PC-3 (cell line): ENCODE data around the gene PARD6B. TPM values are rescaled to one million over a fixed set of nuclear protein-coding genes. Genes with fewer than 3 reads are reported as not detected.

Experiments
- ATAC-seq: fragments of 200-7000 bp; cut with Tn5 transposase; 2 replicates; pipeline ENCODE4 v1.9.1; 2020; ENCODE audit warnings: mild to moderate bottlenecking, moderate library complexity
- BruUV-seq: library from RNA; stranded (reverse); fragments of 400-500 nt; replicated peaks from 2 replicates; lab custom pipeline; 2021; lab: Mats Ljungman, UMichigan
- CTCF ChIA-PET: fragments of 300-600 bp; sonication (Branson Sonifier 250); formaldehyde crosslinking; loops from one replicate; lab custom pipeline; 2022; ENCODE audit warnings: antibody characterized with exemption; lab: Charles Lee
- POLR2A ChIA-PET: fragments of 300-600 bp; sonication (Branson Sonifier 250); formaldehyde crosslinking; loops from one replicate; lab custom pipeline; 2022; ENCODE audit warnings: antibody characterized with exemption; ENCODE audit not compliant: unreplicated experiment; lab: Charles Lee
- DNase-seq: peaks from one replicate; pipeline ENCODE4 v3.0.0-alpha.2; 2015
- H2AFZ ChIP-seq: fragments of 300-600 bp; sonication (generic); 2 replicates; pipeline ENCODE4 v1.6.0; 2016; ENCODE audit warnings: antibody characterized with exemption, low read length
- H3F3A ChIP-seq: fragments of 300-600 bp; sonication (generic); one replicate; pipeline ENCODE4 v1.6.0; 2017; ENCODE audit warnings: antibody characterized with exemption, low read length, control low read depth, mild to moderate bottlenecking; ENCODE audit not compliant: unreplicated experiment
- H3K27ac ChIP-seq: fragments of 300-600 bp; sonication (generic); 2 replicates; pipeline ENCODE4 v1.5.1; 2016; ENCODE audit warnings: mild to moderate bottlenecking, low read length
- H3K27me3 ChIP-seq: fragments of 300-600 bp; sonication (generic); 2 replicates; pipeline ENCODE4 v1.6.1; 2016; ENCODE audit warnings: low read length, mixed read lengths
- H3K36me3 ChIP-seq: fragments of 300-600 bp; sonication (generic); 2 replicates; pipeline ENCODE4 v1.6.1; 2016; ENCODE audit warnings: low read depth, mixed run types, low read length, mixed read lengths
- H3K4me1 ChIP-seq: fragments of 300-600 bp; sonication (generic); 2 replicates; pipeline ENCODE4 v1.5.1; 2016; ENCODE audit warnings: low read length; ENCODE audit not compliant: insufficient read depth
- H3K4me2 ChIP-seq: fragments of 300-600 bp; sonication (generic); 2 replicates; pipeline ENCODE4 v1.6.0; 2016; ENCODE audit warnings: low read length
- H3K4me3 ChIP-seq: fragments of 300-600 bp; sonication (generic); 2 replicates; pipeline ENCODE4 v1.5.1; 2016; ENCODE audit warnings: mild to moderate bottlenecking, low read length, mixed read lengths
- H3K79me2 ChIP-seq: fragments of 300-600 bp; sonication (generic); 2 replicates; pipeline ENCODE4 v1.6.1; 2017; ENCODE audit warnings: low read length, mixed read lengths
- H3K9ac ChIP-seq: fragments of 300-600 bp; sonication (generic); 2 replicates; pipeline ENCODE4 v1.6.0; 2016; ENCODE audit warnings: mild to moderate bottlenecking, low read length
- H3K9me2 ChIP-seq: fragments of 300-600 bp; sonication (generic); replicated peaks from 2 replicates; pipeline ENCODE4 v1.6.1; 2016; ENCODE audit warnings: mixed run types, low read length, mixed read lengths
- H3K9me3 ChIP-seq: fragments of 300-600 bp; sonication (generic); 2 replicates; pipeline ENCODE4 v1.6.1; 2016; ENCODE audit warnings: low read length, mixed read lengths
- H4K20me1 ChIP-seq: fragments of 300-600 bp; sonication (generic); 2 replicates; pipeline ENCODE4 v1.6.1; 2016; ENCODE audit warnings: low read length, mixed read lengths
- EZH2 ChIP-seq: fragments of 300-600 bp; sonication (generic); IDR thresholded peaks from one replicate; pipeline ENCODE4 v1.6.1; 2017; ENCODE audit warnings: antibody characterized with exemption, mild to moderate bottlenecking, low read length; ENCODE audit not compliant: unreplicated experiment
- EZH2phosphoT487 ChIP-seq: fragments of 300-600 bp; sonication (generic); IDR thresholded peaks from 2 replicates; pipeline ENCODE4 v1.6.1; 2018; ENCODE audit warnings: mild to moderate bottlenecking, antibody characterized with exemption, low read length, borderline replicate concordance
- intact Hi-C: fragments of 100-400 bp; cut with micrococcal nuclease; formaldehyde crosslinking; loops from 2 replicates; pipeline ENCODE4 v1.9.0; 2023
- total RNA-seq: library from RNA; depleted of rRNA; stranded (reverse); fragments of >200 nt; gene quantifications from 2 replicates; pipeline ENCODE4 v1.2.3, GENCODE V29; 2014
- TF ChIP-seq, protein P1 (sequence below): fragments of 300-600 bp; sonication (generic); conservative IDR thresholded peaks from 2 replicates; pipeline ENCODE4 v1.5.1; 2017; ENCODE audit warnings: antibody characterized with exemption, low read depth, mild to moderate bottlenecking, low read length

PARD6B gene
- total RNA-seq, 1 experiment from 2014 or later = 4.3 TPM

- no peak for TF ChIP-seq EZH2
- TF ChIP-seq, protein P1, sequence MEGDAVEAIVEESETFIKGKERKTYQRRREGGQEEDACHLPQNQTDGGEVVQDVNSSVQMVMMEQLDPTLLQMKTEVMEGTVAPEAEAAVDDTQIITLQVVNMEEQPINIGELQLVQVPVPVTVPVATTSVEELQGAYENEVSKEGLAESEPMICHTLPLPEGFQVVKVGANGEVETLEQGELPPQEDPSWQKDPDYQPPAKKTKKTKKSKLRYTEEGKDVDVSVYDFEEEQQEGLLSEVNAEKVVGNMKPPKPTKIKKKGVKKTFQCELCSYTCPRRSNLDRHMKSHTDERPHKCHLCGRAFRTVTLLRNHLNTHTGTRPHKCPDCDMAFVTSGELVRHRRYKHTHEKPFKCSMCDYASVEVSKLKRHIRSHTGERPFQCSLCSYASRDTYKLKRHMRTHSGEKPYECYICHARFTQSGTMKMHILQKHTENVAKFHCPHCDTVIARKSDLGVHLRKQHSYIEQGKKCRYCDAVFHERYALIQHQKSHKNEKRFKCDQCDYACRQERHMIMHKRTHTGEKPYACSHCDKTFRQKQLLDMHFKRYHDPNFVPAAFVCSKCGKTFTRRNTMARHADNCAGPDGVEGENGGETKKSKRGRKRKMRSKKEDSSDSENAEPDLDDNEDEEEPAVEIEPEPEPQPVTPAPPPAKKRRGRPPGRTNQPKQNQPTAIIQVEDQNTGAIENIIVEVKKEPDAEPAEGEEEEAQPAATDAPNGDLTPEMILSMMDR = no peak
- no peak for TF ChIP-seq EZH2phosphoT487
- Histone ChIP-seq H3K9me3 (no peaks in the 10 kb centered on the region), H3K4me3 (no peak overlapping the region), H3K79me2 (no peaks in the 10 kb centered on the region), H3K36me3 (peaks cover 11% of the 10 kb centered on the region), H3K27me3 (no peaks in the 10 kb centered on the region), H2AFZ (no peak overlapping the region), H3K9me2 (no peaks in the 10 kb centered on the region), H3F3A (no peaks in the 10 kb centered on the region), H3K4me1 (no peaks in the 10 kb centered on the region), H3K27ac (no peak overlapping the region), H4K20me1 (no peaks in the 10 kb centered on the region), H3K4me2 (no peak overlapping the region), H3K9ac (no peak overlapping the region)
- CTCF ChIA-PET = no interaction called here
- DNase-seq = no peak
- no TSS peak for BruUV-seq
- no peak for ATAC-seq
- POLR2A ChIA-PET = interaction anchor here (0.8 kb wide), 1 partner anchor 167 kb away, joined by 4 read pairs; no protein-coding TSS in a partner anchor
- intact Hi-C loops = no loop called here
Observed at GRCh38 chr20:50754420-50754819, 23.0 kb downstream of the PARD6B start.

DNA sequence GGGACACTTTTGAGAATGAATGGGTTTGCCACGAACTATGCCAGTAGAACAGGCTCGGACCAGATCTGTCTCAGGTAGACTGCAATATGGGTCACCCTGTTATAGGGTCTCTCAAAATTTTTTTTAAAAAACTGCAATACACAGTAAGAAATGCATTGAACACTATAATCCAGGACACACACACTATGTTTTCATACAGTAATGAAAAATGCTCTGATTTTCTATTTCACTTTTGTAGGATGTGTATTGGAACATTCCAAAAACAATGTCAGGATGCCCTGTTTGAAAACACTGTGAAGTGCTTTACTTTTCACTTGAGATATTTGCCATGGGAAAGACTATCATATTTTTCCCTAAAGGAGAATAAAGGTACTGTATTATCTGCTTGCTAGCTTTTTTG is 25.1 kb downstream of the PARD6B start:
- H3K4me1 ChIP-seq = peaks cover 8% of the 10 kb centered on the region
- no peaks in the 10 kb centered on the region for H3K36me3 ChIP-seq
- H3K4me2 ChIP-seq = no peak overlapping the region
- peaks cover 4% of the 10 kb centered on the region for H3F3A ChIP-seq
- no peaks in the 10 kb centered on the region for H3K79me2 ChIP-seq
- H3K9me2 ChIP-seq = no peaks in the 10 kb centered on the region
- intact Hi-C loops = no loop called here
- ChIA-PET POLR2A (interaction anchor here (0.5 to 0.7 kb wide), 2 partner anchors 42 to 202 kb away, joined by 3 to 5 read pairs; partner anchors contain the start of gene MOCS3), CTCF (interaction anchor here (0.6 kb wide), 1 partner anchor 91 kb away, joined by 10 read pairs; no protein-coding TSS in a partner anchor)
- no peak overlapping the region for H3K4me3 ChIP-seq
- no peak overlapping the region for H3K9ac ChIP-seq
- no peaks in the 10 kb centered on the region for H4K20me1 ChIP-seq
- H3K27ac ChIP-seq = no peak overlapping the region
- no peak overlapping the region for H2AFZ ChIP-seq
- ATAC-seq (no peak), DNase-seq (no peak)
- no peak for TF ChIP-seq EZH2
- TF ChIP-seq, protein P1 = no peak
- no peak for TF ChIP-seq EZH2phosphoT487
- no peaks in the 10 kb centered on the region for H3K9me3 ChIP-seq
- H3K27me3 ChIP-seq = no peaks in the 10 kb centered on the region
- no TSS peak for BruUV-seq

GRCh38 chr20:50758469-50758868 is 27.1 kb downstream of the PARD6B start:
- no peak for TF ChIP-seq EZH2phosphoT487
- TF ChIP-seq EZH2 = no peak
- TF ChIP-seq, protein P1 = no peak
- Histone ChIP-seq H3K9ac (no peak overlapping the region), H3K4me2 (no peak overlapping the region), H2AFZ (no peak overlapping the region), H3K79me2 (no peaks in the 10 kb centered on the region), H4K20me1 (no peaks in the 10 kb centered on the region), H3K9me2 (no peaks in the 10 kb centered on the region), H3K9me3 (no peaks in the 10 kb centered on the region), H3K4me3 (no peak overlapping the region), H3F3A (peaks cover 13% of the 10 kb centered on the region), H3K4me1 (peaks cover 26% of the 10 kb centered on the region), H3K27me3 (no peaks in the 10 kb centered on the region), H3K27ac (no peak overlapping the region), H3K36me3 (no peaks in the 10 kb centered on the region)
- intact Hi-C loops = no loop called here
- BruUV-seq = no TSS peak
- ChIA-PET POLR2A (no interaction called here), CTCF (no interaction called here)
- no peak for ATAC-seq
- no peak for DNase-seq
